ENCODE measurements around the gene FBXW8.
A peak's percentile ranks its signal among the peaks of the same experiment; 100 is the strongest.

FBXW8 gene

GRCh38 chr12:116968986-116969385, 58.2 kb downstream of the FBXW8 start:
- FAIRE-seq (no peak), DNase-seq (ENCODE audit: insufficient read length, low spot score) (no peak)
- TF ChIP-seq CTCF (IDR thresholded peaks at IDR 0.05; ENCODE audit: insufficient read depth, missing control alignments): no peak

DNA sequence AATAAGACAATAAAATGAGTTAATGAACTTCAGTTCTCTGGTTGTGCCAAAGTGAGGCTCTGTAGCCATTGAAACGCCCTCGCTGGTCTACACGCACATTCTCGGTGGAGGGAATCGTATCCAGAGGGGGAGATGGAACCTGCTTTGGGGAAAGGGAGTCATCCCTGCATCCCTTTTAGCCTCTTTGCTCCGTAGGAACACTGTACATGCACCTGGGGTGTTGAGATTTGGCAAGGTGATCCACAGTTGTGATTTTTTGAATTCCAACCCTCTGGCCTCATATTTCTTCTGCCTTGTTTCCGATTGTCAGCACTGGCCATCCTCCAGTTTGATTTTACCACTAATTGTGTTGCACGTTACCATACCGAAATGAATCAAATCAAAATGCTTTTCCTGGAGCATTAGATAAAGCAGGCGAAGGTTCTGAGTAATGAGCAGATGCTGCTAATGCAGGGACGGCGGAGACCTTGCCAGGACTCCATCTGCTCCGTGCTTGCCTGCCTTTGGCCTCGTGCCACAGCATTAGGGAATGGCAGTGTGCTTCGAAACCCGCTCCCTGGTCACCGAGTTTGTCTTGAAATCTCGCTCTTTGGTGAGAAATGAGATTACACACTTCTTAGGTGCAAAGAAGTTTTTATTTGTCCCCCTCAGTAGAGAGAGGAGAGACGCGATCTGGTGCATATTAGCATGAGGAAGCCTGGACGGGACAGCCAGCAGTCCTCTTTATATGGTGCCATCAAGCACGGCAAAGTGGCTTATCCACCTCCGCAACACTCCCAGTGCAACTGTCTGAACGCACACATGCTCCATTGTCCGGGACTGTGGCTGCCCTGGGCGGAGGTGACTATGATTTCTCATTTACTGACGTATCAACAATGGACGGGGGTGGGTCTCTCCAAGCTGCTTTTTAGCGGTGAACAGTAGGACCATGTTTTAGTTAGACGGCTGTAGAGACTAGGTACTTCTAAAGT, 59.1 kb downstream of the FBXW8 start:
- TF ChIP-seq CTCF (IDR thresholded peaks at IDR 0.05; ENCODE audit: insufficient read depth, missing control alignments): no peak
- peak; percentile 22 for DNase-seq (ENCODE audit: insufficient read length, low spot score)
- no peak for FAIRE-seq

- TF ChIP-seq CTCF (IDR thresholded peaks at IDR 0.05; ENCODE audit: insufficient read depth, missing control alignments): no peak
- FAIRE-seq (no peak), DNase-seq (ENCODE audit: insufficient read length, low spot score) (no peak)
Observed at GRCh38 chr12:116971222-116971621, 60.5 kb downstream of the FBXW8 start.

- FAIRE-seq (no peak), DNase-seq (ENCODE audit: insufficient read length, low spot score) (no peak)
- TF ChIP-seq CTCF (IDR thresholded peaks at IDR 0.05; ENCODE audit: insufficient read depth, missing control alignments): no peak
Observed at GRCh38 chr12:116975779-116976393, 65.1 kb downstream of the FBXW8 start.

DNA sequence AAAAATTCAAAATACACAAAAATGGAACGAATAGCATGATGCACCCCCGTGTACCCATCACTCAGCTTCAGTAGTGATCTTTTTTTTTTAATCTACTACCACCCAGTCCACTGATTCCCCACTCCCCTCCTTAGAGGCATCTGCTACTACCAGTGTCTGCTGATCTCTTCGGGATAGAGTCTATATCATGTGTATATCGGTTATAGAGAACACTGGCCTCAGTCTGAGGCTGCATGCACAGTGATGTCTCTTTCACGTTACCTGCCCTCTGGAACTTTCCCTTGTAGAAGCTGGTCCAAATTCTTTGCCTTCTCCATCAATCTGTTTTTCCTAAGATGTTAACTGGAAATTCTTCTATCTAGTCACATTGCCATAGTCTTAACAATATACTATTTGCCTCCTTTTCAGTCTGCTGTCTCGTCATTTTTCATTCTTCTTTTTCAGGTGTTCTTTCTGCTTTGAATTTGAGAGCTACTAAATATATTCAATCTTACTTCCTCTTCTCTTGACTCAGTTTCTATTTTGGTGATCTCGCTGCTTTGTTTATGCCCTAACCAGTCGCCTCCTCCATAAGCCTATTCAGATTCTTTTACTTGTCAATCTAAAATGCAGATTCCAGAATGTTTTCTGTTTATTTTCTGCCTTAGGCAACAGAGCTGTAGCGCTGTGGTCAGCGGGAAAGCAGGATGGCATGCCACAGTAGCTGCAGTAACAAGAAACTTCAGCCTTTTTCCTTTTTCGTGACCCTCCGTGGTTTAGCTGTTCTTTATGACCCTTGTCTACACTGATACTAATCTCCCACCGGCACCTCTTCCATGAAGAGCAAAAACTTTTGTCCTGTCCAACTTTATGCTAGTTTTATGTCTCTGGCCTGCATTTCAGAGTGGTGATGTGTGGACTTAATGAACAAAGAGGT, 67.0 kb downstream of the FBXW8 start:
- DNase-seq (ENCODE audit: insufficient read length, low spot score) (no peak), FAIRE-seq (no peak)
- no peak for TF ChIP-seq CTCF (IDR thresholded peaks at IDR 0.05; ENCODE audit: insufficient read depth, missing control alignments)

DNA sequence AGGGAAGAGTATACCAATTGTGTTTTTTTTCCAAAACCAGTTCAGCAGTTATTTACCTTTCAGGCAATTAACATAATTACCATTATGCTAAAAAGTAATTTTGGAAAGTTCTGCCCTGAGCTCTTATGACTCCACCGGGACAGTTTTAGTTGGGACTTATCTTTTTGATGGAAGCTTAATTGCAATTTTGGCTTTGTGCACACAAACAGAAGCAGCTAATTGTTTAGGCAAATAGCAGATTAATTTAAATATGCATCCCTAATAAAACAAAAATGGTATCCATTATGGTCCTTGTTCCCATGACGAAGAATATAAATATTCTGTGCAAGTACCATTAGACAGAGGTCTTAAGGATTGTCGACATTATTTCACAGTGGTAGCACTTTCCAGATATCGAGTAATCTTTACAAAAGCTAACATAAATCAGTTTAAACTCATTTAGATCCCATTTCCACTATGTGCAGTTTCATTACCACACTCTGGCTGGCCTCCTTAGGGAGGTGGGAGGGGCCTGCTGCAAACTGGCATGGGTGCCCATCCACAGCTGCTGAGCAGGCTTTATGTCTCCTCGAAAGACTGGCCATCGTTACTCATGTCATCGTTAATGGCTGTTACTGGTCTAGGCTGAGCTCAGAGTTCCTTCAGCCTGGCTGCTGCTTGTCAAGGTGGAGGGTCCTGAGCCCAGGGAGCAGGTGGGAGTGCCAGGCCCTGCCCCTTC, 68.2 kb downstream of the FBXW8 start:
- FAIRE-seq: no peak
- no peak for DNase-seq (ENCODE audit: insufficient read length, low spot score)

More for the DNA sequence above, 68.2 kb downstream of the FBXW8 start:
- TF ChIP-seq CTCF (IDR thresholded peaks at IDR 0.05; ENCODE audit: insufficient read depth, missing control alignments): no peak

Measured in D721Med (cell line).